Measurements from ENCODE around the gene SEC14L2.
"Not testable (repeated sequence)": the region's sequence is repeated elsewhere in the genome, so short reads cannot be mapped to it uniquely, and the experiment has no call there.

The SEC14L2 gene

GRCh38 chr22:30460555-30460954 is 63.7 kb downstream of the SEC14L2 start:
- DNase-seq, result not testable (repeated sequence)

GRCh38 chr22:30469165-30469564 is 72.3 kb downstream of the SEC14L2 start:
- DNase-seq, result no peak

- no peak for DNase-seq
Observed at GRCh38 chr22:30470655-30471054, 73.8 kb downstream of the SEC14L2 start.

GRCh38 chr22:30471616-30472318 is 74.9 kb downstream of the SEC14L2 start, which contains the start of gene SEC14L3:
TSS of gene SEC14L3 (minus strand) at chr22:30472017. CDS start at chr22:30471958, 59 bp downstream.
- no peak for DNase-seq

- DNase-seq, result no peak
Observed at GRCh38 chr22:30472994-30473720, 76.3 kb downstream of the SEC14L2 start.

- DNase-seq, result no peak
Observed at GRCh38 chr22:30474121-30474520, 77.3 kb downstream of the SEC14L2 start.

Measured in CD4-positive, alpha-beta T cell treated with Interleukin-4 for 1 hour (primary cell).